Endothelial cell of umbilical vein (primary cell): ENCODE results near the gene C5orf15. TPM values are rescaled to one million over a fixed set of nuclear protein-coding genes. Genes with fewer than 3 reads are reported as not detected.

Experiments used
- BruUV-seq: library from RNA; stranded (reverse); fragments of 400-500 nt; replicated peaks from 2 replicates; lab custom pipeline; 2021; lab: Mats Ljungman, UMichigan
- CTCF ChIA-PET: fragments of 300-600, 350-600 bp; sonication (Branson Sonifier 250); formaldehyde crosslinking; loops from one replicate; lab custom pipeline; 2021; ENCODE audit warnings: antibody characterized with exemption, inconsistent platforms; lab: Charles Lee
- POLR2A ChIA-PET: fragments of 300-600, 350-600 bp; sonication (Branson Sonifier 250); formaldehyde crosslinking; loops from one replicate; lab custom pipeline; 2021; ENCODE audit warnings: antibody characterized with exemption, inconsistent platforms; lab: Charles Lee
- DNase-seq: peaks from one replicate; pipeline ENCODE4 v3.0.0-alpha.2; 2011; ENCODE audit warnings: low read depth, low spot score
- FAIRE-seq: peaks from 2 replicates; lab custom pipeline; 2011; peaks lifted over from hg19 to GRCh38; lab: Jason Lieb, UNC
- H2AFZ ChIP-seq: 2 replicates; pipeline ENCODE4 v1.6.0; 2012; ENCODE audit warnings: low read depth, low read length, control low read depth, inconsistent platforms
- H3K27ac ChIP-seq: 2 replicates; pipeline ENCODE4 v1.5.1; 2011; ENCODE audit warnings: low read depth, mild to moderate bottlenecking, control low read depth, low read length, moderate library complexity; ENCODE audit not compliant: insufficient read depth
- H3K27me3 ChIP-seq, 2 experiments: 2 replicates each; pipeline versions ENCODE4 v1.6.0 to v1.6.1; 2011; ENCODE audit warnings: low read length in 2 of 2, mixed read lengths in 1 of 2; ENCODE audit not compliant: control insufficient read depth in 2 of 2, insufficient read depth in 2 of 2
- H3K36me3 ChIP-seq, 2 experiments: 2 replicates in 1 of 2; 3 replicates in 1 of 2; pipeline ENCODE4 v1.5.1; 2011; ENCODE audit warnings: low read length in 2 of 2, mild to moderate bottlenecking in 1 of 2, moderate library complexity in 1 of 2; ENCODE audit not compliant: control insufficient read depth in 2 of 2, insufficient read depth in 2 of 2; ENCODE audit errors: extremely low read depth in 1 of 2
- H3K4me1 ChIP-seq: 3 replicates; pipeline ENCODE4 v1.5.1; 2011; ENCODE audit warnings: mild to moderate bottlenecking, low read length; ENCODE audit not compliant: control insufficient read depth, insufficient read depth; ENCODE audit errors: extremely low read depth
- H3K4me2 ChIP-seq: 2 replicates; pipeline ENCODE4 v1.6.1; 2011; ENCODE audit warnings: low read length, control low read depth, mixed read lengths; ENCODE audit not compliant: insufficient read depth
- H3K4me3 ChIP-seq, 3 experiments: fragments of 200-600 bp in 1 of 3; sonication (generic), shearing (Covaris generic) in 1 of 3; replicated peaks in 1 of 3; 2 replicates each; pipeline ENCODE4 v1.5.1; 2011 to 2016; ENCODE audit warnings: control low read depth in 3 of 3, low read length in 3 of 3, mild to moderate bottlenecking in 2 of 3, inconsistent platforms in 1 of 3, low read depth in 1 of 3, moderate library complexity in 1 of 3; ENCODE audit not compliant: insufficient read depth in 1 of 3
- H3K79me2 ChIP-seq: 2 replicates; pipeline ENCODE4 v1.6.0; 2012; ENCODE audit warnings: low read length, inconsistent platforms; ENCODE audit not compliant: control insufficient read depth, insufficient read depth
- H3K9ac ChIP-seq: replicated peaks from 2 replicates; pipeline ENCODE3; 2011; ENCODE audit warnings: low read length, control low read depth; ENCODE audit not compliant: insufficient read depth; ENCODE audit errors: extremely low read depth
- H3K9me1 ChIP-seq: replicated peaks from 3 replicates; pipeline ENCODE4 v1.6.0; 2011; ENCODE audit warnings: mild to moderate bottlenecking, low read length; ENCODE audit not compliant: control insufficient read depth, insufficient read depth; ENCODE audit errors: extremely low read depth
- H3K9me3 ChIP-seq: replicated peaks from 2 replicates; pipeline ENCODE4 v1.5.1; 2012; ENCODE audit warnings: low read length, inconsistent platforms; ENCODE audit not compliant: control insufficient read depth, insufficient read depth
- H4K20me1 ChIP-seq: replicated peaks from 2 replicates; pipeline ENCODE3; 2011; ENCODE audit warnings: mild to moderate bottlenecking, low read length; ENCODE audit not compliant: control insufficient read depth, insufficient read depth; ENCODE audit errors: extremely low read depth
- CTCF ChIP-seq, 2 donors: IDR thresholded peaks; 1 replicate in 1 of 2; 2 replicates in 1 of 2; pipeline ENCODE4 v1.5.1; 2011; ENCODE audit warnings: low read length in 2 of 2, mild to moderate bottlenecking in 2 of 2, moderate library complexity in 2 of 2, control low read depth in 1 of 2, inconsistent platforms in 1 of 2, low read depth in 1 of 2; ENCODE audit not compliant: insufficient read depth in 1 of 2; ENCODE audit errors: extremely low read depth in 1 of 2
- EZH2 ChIP-seq: IDR thresholded peaks from 2 replicates; pipeline ENCODE4 v1.6.1; 2012; ENCODE audit warnings: borderline replicate concordance, low read depth, mild to moderate bottlenecking, moderate library complexity, low read length, inconsistent platforms; ENCODE audit not compliant: severe bottlenecking
- FOS ChIP-seq: IDR thresholded peaks from 2 replicates; pipeline ENCODE4 v1.6.1; 2011; ENCODE audit warnings: mild to moderate bottlenecking, low read length, moderate library complexity, borderline replicate concordance; ENCODE audit not compliant: insufficient read depth
- GATA2 ChIP-seq: IDR thresholded peaks from 2 replicates; pipeline ENCODE4 v1.7.0; 2011; ENCODE audit warnings: low read depth, mild to moderate bottlenecking, moderate library complexity, mixed read lengths, low read length; ENCODE audit not compliant: insufficient read length, insufficient read depth
- JUN ChIP-seq: IDR thresholded peaks from 2 replicates; pipeline ENCODE4 v1.6.1; 2011; ENCODE audit warnings: borderline replicate concordance, low read depth; ENCODE audit not compliant: insufficient read length, insufficient read depth
- MYC ChIP-seq: IDR thresholded peaks from one replicate; pipeline ENCODE4 v1.6.1; 2011; ENCODE audit warnings: mild to moderate bottlenecking, low read depth, low read length
- POLR2A ChIP-seq: IDR thresholded peaks from 2 replicates; pipeline ENCODE4 v1.6.1; 2012; ENCODE audit warnings: low read depth, mild to moderate bottlenecking, control low read depth, low read length
- POLR2AphosphoS5 ChIP-seq: IDR thresholded peaks from 2 replicates; pipeline ENCODE4 v1.6.1; 2012; ENCODE audit warnings: low read depth, mild to moderate bottlenecking, control low read depth, low read length, moderate library complexity; ENCODE audit not compliant: insufficient read depth
- dilution Hi-C: fragments of 300-500 bp; cut with MboI; formaldehyde crosslinking; loops from one replicate; pipeline ENCODE4 v1.15.0; 2019; ENCODE audit warnings: low sequenced_read_pairs; ENCODE audit not compliant: extremely low pct_ligation_motif_present
- intact Hi-C: fragments of 100-400 bp; cut with micrococcal nuclease; formaldehyde crosslinking; loops from one replicate; pipeline ENCODE4 v1.10.0; 2022
- polyA plus RNA-seq, 4 experiments: library from polyadenylated mRNA; depleted of rRNA in 3 of 4; stranded (reverse) in 3 of 4; unstranded in 1 of 4; fragments of >200 nt; gene quantifications; 2 replicates each; pipeline versions ENCODE4 v1.2.1 to v1.2.3, GENCODE V29; 2011 to 2012; ENCODE audit warnings: missing spikeins in 1 of 4
- total RNA-seq: library from RNA; stranded (reverse); gene quantifications from 2 replicates; pipeline ENCODE4 v1.2.3, GENCODE V29; 2021
- TF ChIP-seq, protein P1 (sequence below): IDR thresholded peaks from 2 replicates; pipeline ENCODE4 v1.6.1; 2011; ENCODE audit not compliant: insufficient read depth, insufficient read length

The C5orf15 gene
- total and polyA plus RNA-seq, 2 donors (not counting 3 experiments of a cell fraction or from before 2014, with no cell fraction given) = 25.3 to 45.4 TPM

GRCh38 chr5:133974142-133974541, 5.7 kb upstream of the C5orf15 start:
- Histone ChIP-seq H3K9ac (no peak overlapping the region), H3K27ac (no peak overlapping the region), H3K9me3 (no peaks in the 10 kb centered on the region), H3K4me1 (no peaks in the 10 kb centered on the region), H4K20me1 (peaks cover 2% of the 10 kb centered on the region), H2AFZ (no peak overlapping the region), H3K27me3 (no peaks in the 10 kb centered on the region), H3K9me1 (no peaks in the 10 kb centered on the region), H3K79me2 (peaks cover 11% of the 10 kb centered on the region), H3K4me3 (no peak overlapping the region), H3K36me3 (peaks cover 17 to 22% of the 10 kb centered on the region in 2 experiments), H3K4me2 (no peak overlapping the region)
- no TSS peak for BruUV-seq
- intact Hi-C loops = no loop called here
- FAIRE-seq (no peak), DNase-seq (no peak)
- dilution Hi-C loops = no loop called here
- TF ChIP-seq EZH2 (no peak), CTCF (IDR thresholded peaks at IDR 0.05; ENCODE audit: extremely low read depth in 1 of 2, insufficient read depth in 1 of 2, low read depth in 1 of 2, low read length in 2 of 2) (no peak), JUN (no peak), FOS (no peak), MYC (no peak), POLR2A (no peak), GATA2 (no peak), POLR2AphosphoS5 (no peak)
- TF ChIP-seq, protein P1, sequence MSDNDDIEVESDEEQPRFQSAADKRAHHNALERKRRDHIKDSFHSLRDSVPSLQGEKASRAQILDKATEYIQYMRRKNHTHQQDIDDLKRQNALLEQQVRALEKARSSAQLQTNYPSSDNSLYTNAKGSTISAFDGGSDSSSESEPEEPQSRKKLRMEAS = no peak
- POLR2A ChIA-PET = no interaction called here
- CTCF ChIA-PET = no interaction called here
